Glutamatergic neuron (in vitro differentiated cells): Measurements from ENCODE around the gene SCRN2. TPM values are rescaled to one million over a fixed set of nuclear protein-coding genes. Genes with fewer than 3 reads are reported as not detected.
A peak's percentile ranks its signal among the peaks of the same experiment; 100 is the strongest.

Experiments used
- DNase-seq: peaks from one replicate; pipeline ENCODE4 v3.0.0; 2022
- H3K27ac Mint-ChIP-seq: one replicate; pipeline ENCODE4 v1.8.0; 2020; ENCODE audit warnings: mild to moderate bottlenecking, mixed read lengths, inconsistent platforms; ENCODE audit not compliant: unreplicated experiment
- H3K27me3 Mint-ChIP-seq: one replicate; pipeline ENCODE4 v1.8.0; 2020; ENCODE audit warnings: mild to moderate bottlenecking, moderate library complexity, mixed read lengths, inconsistent platforms; ENCODE audit not compliant: unreplicated experiment
- H3K36me3 Mint-ChIP-seq: one replicate; pipeline ENCODE4 v1.8.0; 2020; ENCODE audit warnings: mild to moderate bottlenecking, mixed read lengths, inconsistent platforms; ENCODE audit not compliant: unreplicated experiment
- H3K4me1 Mint-ChIP-seq: one replicate; pipeline ENCODE4 v1.8.0; 2020; ENCODE audit warnings: mild to moderate bottlenecking, low read depth, mixed read lengths, inconsistent platforms; ENCODE audit not compliant: unreplicated experiment
- H3K4me3 Mint-ChIP-seq: one replicate; pipeline ENCODE4 v1.8.0; 2020; ENCODE audit warnings: mild to moderate bottlenecking, mixed read lengths, inconsistent platforms; ENCODE audit not compliant: unreplicated experiment
- H3K9me3 Mint-ChIP-seq: one replicate; pipeline ENCODE4 v1.8.0; 2020; ENCODE audit warnings: mild to moderate bottlenecking, moderate library complexity, mixed read lengths, inconsistent platforms; ENCODE audit not compliant: unreplicated experiment
- long read RNA-seq: library from polyadenylated mRNA; unstranded; transcript quantifications from one replicate; pipeline ENCODE4 v2.0.0, GENCODE V29; 2020; ENCODE audit not compliant: unreplicated experiment
- total RNA-seq: library from RNA; stranded (reverse); fragmentation: NEBNext Ultra II Directional; extraction: Animal tissue kit (Norgen Biotek cat#: 25700); gene quantifications from one replicate; pipeline ENCODE4 v1.2.1, GENCODE V29; 2021; ENCODE audit not compliant: unreplicated experiment
- TF ChIP-seq, protein P1 (sequence below): fragments of 200-600 bp; sonication (generic); IDR thresholded peaks from one replicate; pipeline ENCODE4 v1.5.0; 2021; ENCODE audit not compliant: partially characterized antibody, unreplicated experiment

Gene SCRN2
- 39.1 TPM for total RNA-seq
- long read RNA-seq, transcript SCRN2-201 (8 exons, 1,548 nt), result major isoform, 5 of 29 reads
- long read RNA-seq, partial matches to known transcripts, result 9 of 29 reads
- long read RNA-seq, other reads (novel, unspliced or antisense), result 7 of 29 reads

DNA sequence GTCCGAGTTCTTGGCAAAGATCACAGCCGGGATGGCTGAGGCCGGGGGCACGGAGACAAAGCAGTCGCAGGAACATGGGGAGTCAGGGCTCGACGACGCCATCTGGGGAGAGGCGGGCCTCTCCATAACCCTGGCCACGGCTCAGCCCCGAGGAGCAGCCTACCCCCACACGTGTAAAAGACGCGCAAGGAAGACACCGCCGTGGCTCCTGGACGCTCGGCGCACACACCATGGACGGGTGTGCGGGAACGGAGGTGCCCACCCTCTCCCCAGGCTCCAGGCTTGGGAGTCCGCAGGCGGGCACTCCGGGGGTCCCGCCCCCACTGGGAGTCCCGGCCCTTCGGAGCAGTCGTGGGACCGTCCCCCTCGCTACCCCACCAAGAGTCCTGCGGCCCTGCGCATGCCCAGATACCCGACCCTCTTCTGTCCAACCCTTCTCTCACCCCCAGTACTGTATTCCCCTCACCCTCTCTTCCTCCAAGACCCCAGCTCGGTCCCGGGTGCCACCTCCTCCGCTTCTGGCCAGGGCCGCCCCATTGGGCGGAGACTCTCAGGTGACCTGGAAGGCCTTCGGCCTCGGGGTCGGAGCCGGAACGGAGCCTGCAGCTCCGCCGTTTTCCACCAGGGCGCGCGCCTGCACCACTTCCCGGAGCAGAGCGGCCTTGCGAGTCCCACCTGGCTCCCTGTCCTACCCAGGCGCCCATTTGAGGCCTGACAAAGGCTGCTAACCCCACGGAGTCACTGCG lies at the start of gene SCRN2:
Gene SCRN2, minus strand, starts transcription at position 532 of the 746 bp plus-strand sequence. Its CDS starts 430 bp downstream, at position 102.
- no peaks in the 10 kb centered on the region for H3K9me3 Mint-ChIP-seq
- H3K4me1 Mint-ChIP-seq, result peaks cover 7% of the 10 kb centered on the region
- TF ChIP-seq, protein P1, sequence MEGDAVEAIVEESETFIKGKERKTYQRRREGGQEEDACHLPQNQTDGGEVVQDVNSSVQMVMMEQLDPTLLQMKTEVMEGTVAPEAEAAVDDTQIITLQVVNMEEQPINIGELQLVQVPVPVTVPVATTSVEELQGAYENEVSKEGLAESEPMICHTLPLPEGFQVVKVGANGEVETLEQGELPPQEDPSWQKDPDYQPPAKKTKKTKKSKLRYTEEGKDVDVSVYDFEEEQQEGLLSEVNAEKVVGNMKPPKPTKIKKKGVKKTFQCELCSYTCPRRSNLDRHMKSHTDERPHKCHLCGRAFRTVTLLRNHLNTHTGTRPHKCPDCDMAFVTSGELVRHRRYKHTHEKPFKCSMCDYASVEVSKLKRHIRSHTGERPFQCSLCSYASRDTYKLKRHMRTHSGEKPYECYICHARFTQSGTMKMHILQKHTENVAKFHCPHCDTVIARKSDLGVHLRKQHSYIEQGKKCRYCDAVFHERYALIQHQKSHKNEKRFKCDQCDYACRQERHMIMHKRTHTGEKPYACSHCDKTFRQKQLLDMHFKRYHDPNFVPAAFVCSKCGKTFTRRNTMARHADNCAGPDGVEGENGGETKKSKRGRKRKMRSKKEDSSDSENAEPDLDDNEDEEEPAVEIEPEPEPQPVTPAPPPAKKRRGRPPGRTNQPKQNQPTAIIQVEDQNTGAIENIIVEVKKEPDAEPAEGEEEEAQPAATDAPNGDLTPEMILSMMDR, result peak; percentile 92
- H3K36me3 Mint-ChIP-seq, result no peaks in the 10 kb centered on the region
- DNase-seq, result peak; percentile 97
- H3K27ac Mint-ChIP-seq, result peak within 1 kb of the TSS; percentile 71
- peaks cover 4% of the 10 kb centered on the region for H3K27me3 Mint-ChIP-seq
- peak within 1 kb of the TSS; percentile 89 for H3K4me3 Mint-ChIP-seq

DNA sequence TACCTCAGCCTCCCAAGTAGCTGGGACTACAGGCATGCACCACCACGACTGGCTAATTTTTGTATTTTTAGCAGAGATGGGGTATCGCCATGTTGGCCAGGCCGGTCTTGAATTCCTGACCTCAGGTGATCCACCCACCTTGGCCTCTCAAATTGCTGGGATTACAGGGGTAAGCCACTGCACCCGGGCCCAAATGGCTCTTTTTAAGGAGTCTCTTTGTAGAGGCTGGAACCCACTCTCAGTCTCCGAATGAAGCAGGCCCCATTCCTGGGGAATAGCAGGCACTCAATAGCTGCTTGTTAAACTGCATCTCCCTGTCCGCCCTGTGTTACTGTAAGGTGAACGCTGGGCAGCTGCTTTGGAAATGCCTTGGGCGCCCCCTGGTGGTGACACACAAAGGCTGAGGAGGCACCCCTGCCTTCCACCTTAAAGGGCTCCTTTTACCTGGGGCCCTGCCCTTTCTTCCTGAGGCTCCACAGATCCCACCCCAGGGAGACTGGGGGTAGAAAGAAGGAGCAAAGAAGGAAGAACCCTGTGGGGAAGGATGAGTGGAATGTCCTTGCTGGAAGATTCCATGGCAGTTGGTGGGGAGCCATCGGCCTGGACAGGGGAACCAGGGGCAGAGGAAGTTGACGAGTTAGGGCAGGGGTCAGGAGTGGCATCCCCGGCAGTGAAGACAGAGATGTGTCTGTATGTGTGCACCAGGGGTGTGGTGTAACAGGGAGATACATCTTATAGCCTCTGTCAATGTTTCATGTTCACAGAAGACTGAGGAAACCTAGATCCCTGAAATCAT lies 48.9 kb upstream of the SCRN2 start:
- Mint-ChIP-seq H3K27ac (no peak overlapping the region), H3K36me3 (no peaks in the 10 kb centered on the region), H3K4me1 (no peaks in the 10 kb centered on the region), H3K4me3 (no peak overlapping the region), H3K27me3 (no peaks in the 10 kb centered on the region), H3K9me3 (no peaks in the 10 kb centered on the region)
- DNase-seq, result peak; percentile 92
- TF ChIP-seq, protein P1, result peak; percentile 98

DNA sequence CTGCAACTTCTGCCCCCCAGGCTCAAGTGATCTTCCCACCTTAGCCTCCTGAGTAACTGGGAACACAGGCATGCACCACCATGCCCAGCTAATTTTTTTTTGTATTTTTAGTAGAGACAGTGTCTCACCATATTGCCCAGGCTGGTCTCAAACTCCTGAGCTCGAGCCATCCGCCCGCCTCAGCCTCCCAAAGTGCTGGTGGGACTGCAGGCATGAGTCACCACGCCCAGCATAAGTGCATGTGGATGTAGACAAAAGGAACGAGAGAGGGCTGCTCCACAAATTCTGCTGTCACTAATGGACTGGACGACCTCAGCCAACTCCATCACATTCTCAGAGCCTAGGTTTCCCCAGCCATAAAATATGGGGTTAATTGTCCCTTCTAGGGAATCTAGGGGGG lies 47.2 kb upstream of the SCRN2 start:
- H3K36me3 Mint-ChIP-seq, result no peaks in the 10 kb centered on the region
- H3K27ac Mint-ChIP-seq, result peak overlapping the region; percentile 12
- no peak overlapping the region for H3K4me3 Mint-ChIP-seq
- TF ChIP-seq, protein P1, result no peak
- no peaks in the 10 kb centered on the region for H3K9me3 Mint-ChIP-seq
- peak; percentile 36 for DNase-seq
- no peaks in the 10 kb centered on the region for H3K4me1 Mint-ChIP-seq
- H3K27me3 Mint-ChIP-seq, result peaks cover 3% of the 10 kb centered on the region

DNA sequence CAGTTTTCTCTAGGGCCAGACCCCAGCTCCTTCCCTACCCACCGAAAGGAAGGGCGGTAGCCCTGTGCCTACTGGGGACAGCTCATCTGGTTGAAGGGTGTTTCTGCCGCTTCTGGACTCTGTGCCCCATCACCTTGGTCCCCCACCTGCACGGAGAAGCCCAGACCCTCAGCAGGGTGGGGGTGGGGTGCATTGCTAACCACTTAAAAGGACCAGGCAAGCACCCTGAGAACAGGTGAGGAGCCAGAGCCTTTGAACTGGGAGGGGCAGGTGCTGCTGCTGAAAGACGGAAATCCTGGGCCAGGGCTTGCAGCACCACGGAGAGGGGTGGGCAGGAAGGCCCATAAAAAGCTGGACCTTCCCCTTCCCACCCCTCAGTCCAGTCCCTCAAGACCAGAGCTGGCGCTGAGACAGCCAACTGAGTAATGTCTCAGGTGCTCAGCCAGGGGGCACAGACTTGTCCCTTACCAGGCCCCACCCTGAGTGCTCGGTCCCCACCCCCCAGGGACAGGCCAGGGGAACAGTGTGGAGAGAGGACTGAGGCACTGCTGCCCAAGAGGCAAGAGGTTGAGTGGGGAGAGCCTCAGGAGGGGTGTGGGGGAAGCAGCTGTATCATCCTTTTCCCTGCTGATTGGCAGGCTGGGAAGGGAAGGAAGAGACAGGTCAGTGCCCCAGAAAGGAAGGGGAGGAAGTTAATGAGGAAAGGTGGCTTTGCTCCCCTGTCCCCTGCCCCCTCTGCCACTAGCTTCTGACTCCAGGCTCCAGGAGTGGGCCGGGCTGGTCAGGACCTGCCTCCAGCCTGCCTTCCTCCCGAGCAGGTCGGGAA lies 44.0 kb upstream of the SCRN2 start:
- no peak for DNase-seq
- Mint-ChIP-seq H3K36me3 (no peaks in the 10 kb centered on the region), H3K4me3 (no peak overlapping the region), H3K27ac (no peak overlapping the region), H3K27me3 (peaks cover 5% of the 10 kb centered on the region), H3K9me3 (no peaks in the 10 kb centered on the region), H3K4me1 (no peaks in the 10 kb centered on the region)
- TF ChIP-seq, protein P1, result no peak
